H9 (cell line): ENCODE results near the gene NMUR1. TPM values are rescaled to one million over a fixed set of nuclear protein-coding genes. Genes with fewer than 3 reads are reported as not detected.

Experiments used
- DNase-seq: peaks from one replicate; pipeline ENCODE4 v3.0.0-alpha.2; 2017
- H2AFZ ChIP-seq: one replicate; pipeline ENCODE4 v1.6.1; 2013; ENCODE audit warnings: mild to moderate bottlenecking, low read length, control low read depth, moderate library complexity
- H2AK5ac ChIP-seq: 2 replicates; pipeline ENCODE4 v1.6.1; 2013; ENCODE audit warnings: low read length, control low read depth, mixed read lengths; ENCODE audit not compliant: insufficient read length
- H2BK120ac ChIP-seq: one replicate; pipeline ENCODE4 v1.6.1; 2013; ENCODE audit warnings: low read depth, mild to moderate bottlenecking, low read length, control low read depth, inconsistent platforms; ENCODE audit not compliant: poor library complexity, severe bottlenecking
- H2BK12ac ChIP-seq: 2 replicates; pipeline ENCODE4 v1.6.1; 2013; ENCODE audit warnings: low read length, control low read depth, mixed read lengths, low read depth; ENCODE audit not compliant: insufficient read length
- H2BK15ac ChIP-seq: 2 replicates; pipeline ENCODE4 v1.6.1; 2013; ENCODE audit warnings: low read depth, low read length, control low read depth
- H2BK20ac ChIP-seq: one replicate; pipeline ENCODE4 v1.6.1; 2013; ENCODE audit warnings: low read depth, mild to moderate bottlenecking, low read length, control low read depth, inconsistent platforms; ENCODE audit not compliant: poor library complexity, severe bottlenecking
- H2BK5ac ChIP-seq: 2 replicates; pipeline ENCODE4 v1.6.1; 2013; ENCODE audit warnings: low read length, control low read depth, mixed read lengths; ENCODE audit not compliant: insufficient read length
- H3K14ac ChIP-seq: 2 replicates; pipeline ENCODE4 v1.6.1; 2013; ENCODE audit warnings: low read length, control low read depth; ENCODE audit not compliant: insufficient read depth
- H3K18ac ChIP-seq: 2 replicates; pipeline ENCODE4 v1.6.1; 2013; ENCODE audit warnings: low read depth, mild to moderate bottlenecking, mixed read lengths, low read length, control low read depth; ENCODE audit not compliant: insufficient read length
- H3K23ac ChIP-seq: 2 replicates; pipeline ENCODE4 v1.6.1; 2013; ENCODE audit warnings: low read length, control low read depth, mixed read lengths, low read depth; ENCODE audit not compliant: insufficient read length
- H3K23me2 ChIP-seq: 2 replicates; pipeline ENCODE4 v1.6.1; 2013; ENCODE audit warnings: low read depth, mild to moderate bottlenecking, mixed read lengths, low read length, control low read depth; ENCODE audit not compliant: insufficient read length, poor library complexity, severe bottlenecking
- H3K27ac ChIP-seq: 2 replicates; pipeline ENCODE4 v1.5.1; 2013; ENCODE audit warnings: low read length, control low read depth, mixed read lengths, low read depth; ENCODE audit not compliant: insufficient read length
- H3K27me3 ChIP-seq: 2 replicates; pipeline ENCODE4 v1.6.1; 2013; ENCODE audit warnings: low read length, control low read depth, inconsistent platforms; ENCODE audit not compliant: insufficient read depth
- H3K4ac ChIP-seq: 2 replicates; pipeline ENCODE4 v1.6.1; 2013; ENCODE audit warnings: low read depth, mild to moderate bottlenecking, control low read depth, inconsistent platforms, low read length, moderate library complexity
- H3K4me1 ChIP-seq: 2 replicates; pipeline ENCODE4 v1.6.1; 2013; ENCODE audit warnings: low read length, control low read depth, inconsistent platforms; ENCODE audit not compliant: insufficient read depth
- H3K4me2 ChIP-seq: 2 replicates; pipeline ENCODE4 v1.6.1; 2013; ENCODE audit warnings: low read length, control low read depth, mixed read lengths; ENCODE audit not compliant: insufficient read length, insufficient read depth
- H3K56ac ChIP-seq: 2 replicates; pipeline ENCODE4 v1.6.1; 2013; ENCODE audit warnings: low read depth, mild to moderate bottlenecking, mixed read lengths, low read length, control low read depth; ENCODE audit not compliant: insufficient read length
- H3K79me1 ChIP-seq: 2 replicates; pipeline ENCODE4 v1.6.1; 2013; ENCODE audit warnings: low read depth, mild to moderate bottlenecking, moderate library complexity, low read length, control low read depth, inconsistent platforms; ENCODE audit not compliant: insufficient read depth, poor library complexity, severe bottlenecking
- H3K79me2 ChIP-seq: 2 replicates; pipeline ENCODE4 v1.6.1; 2013; ENCODE audit warnings: low read length, control low read depth, inconsistent platforms; ENCODE audit not compliant: insufficient read depth
- H3K9ac ChIP-seq: 2 replicates; pipeline ENCODE4 v1.6.1; 2013; ENCODE audit warnings: low read length, control low read depth, mixed read lengths; ENCODE audit not compliant: insufficient read length; ENCODE audit errors: extremely low read depth
- H3K9me3 ChIP-seq: one replicate; pipeline ENCODE4 v1.6.1; 2013; ENCODE audit warnings: low read depth, low read length, inconsistent platforms; ENCODE audit not compliant: control insufficient read depth
- H3T11ph ChIP-seq: one replicate; pipeline ENCODE4 v1.6.1; 2013; ENCODE audit warnings: mild to moderate bottlenecking, low read length, control low read depth, inconsistent platforms
- H4K20me1 ChIP-seq: one replicate; pipeline ENCODE4 v1.6.1; 2013; ENCODE audit not compliant: control insufficient read depth, insufficient read length, insufficient read depth
- H4K5ac ChIP-seq: 2 replicates; pipeline ENCODE4 v1.6.1; 2013; ENCODE audit warnings: low read depth, mild to moderate bottlenecking, mixed read lengths, low read length, control low read depth; ENCODE audit not compliant: insufficient read length
- H4K8ac ChIP-seq: replicated peaks from 2 replicates; pipeline ENCODE4 v1.6.1; 2013; ENCODE audit warnings: low read length, control low read depth, mixed read lengths, low read depth; ENCODE audit not compliant: insufficient read length
- H4K91ac ChIP-seq: 2 replicates; pipeline ENCODE4 v1.6.1; 2013; ENCODE audit warnings: low read depth, mild to moderate bottlenecking, moderate library complexity, mixed read lengths, low read length, control low read depth; ENCODE audit not compliant: insufficient read length
- H3K27ac Mint-ChIP-seq, 3 experiments: 2 replicates in 2 of 3; 3 replicates in 1 of 3; pipeline ENCODE4 v1.8.0; 2020 to 2021; ENCODE audit warnings: mixed read lengths in 3 of 3, mild to moderate bottlenecking in 1 of 3, moderate library complexity in 1 of 3
- H3K27me3 Mint-ChIP-seq: 2 replicates; pipeline ENCODE4 v1.8.0; 2021; ENCODE audit warnings: low read depth, mild to moderate bottlenecking, moderate library complexity, mixed read lengths
- H3K36me3 Mint-ChIP-seq, 3 experiments: 2 replicates in 2 of 3; 3 replicates in 1 of 3; pipeline ENCODE4 v1.8.0; 2020 to 2021; ENCODE audit warnings: low read depth in 3 of 3, mixed read lengths in 3 of 3; ENCODE audit not compliant: insufficient read depth in 1 of 3
- H3K4me1 Mint-ChIP-seq, 2 experiments: 2 replicates each; pipeline ENCODE4 v1.8.0; 2020; ENCODE audit warnings: mixed read lengths in 2 of 2
- H3K4me3 Mint-ChIP-seq, 2 experiments: 2 replicates in 1 of 2; 3 replicates in 1 of 2; pipeline ENCODE4 v1.8.0; 2020 to 2021; ENCODE audit warnings: mild to moderate bottlenecking in 2 of 2, mixed read lengths in 2 of 2, moderate library complexity in 1 of 2
- H3K9me3 Mint-ChIP-seq, 2 experiments: 2 replicates in 1 of 2; 3 replicates in 1 of 2; pipeline ENCODE4 v1.8.0; 2020; ENCODE audit warnings: mild to moderate bottlenecking in 2 of 2, mixed read lengths in 2 of 2, moderate library complexity in 1 of 2
- WGBS: extraction: QIAGEN DNeasy Blood & Tissue Kit; methylation state at CpG from one replicate; pipeline ENCODE4 v1.1.7; 2013; ENCODE audit warnings: missing lambda C conversion rate, low lambda C conversion rate, mixed read lengths; ENCODE audit not compliant: insufficient read length; ENCODE audit errors: extremely low coverage; 5-methylcytosine and 5-hydroxymethylcytosine counted together
- total RNA-seq: library from RNA; stranded (reverse); gene quantifications from 2 replicates; pipeline ENCODE4 v1.2.1, GENCODE V29; 2021
- TF ChIP-seq, protein P1 (sequence below): fragments of 200-600 bp; sonication (generic); conservative IDR thresholded peaks from 3 replicates; pipeline ENCODE4 v1.8.0; 2021; ENCODE audit warnings: antibody characterized with exemption, mild to moderate bottlenecking

The NMUR1 gene
- total RNA-seq, 1 experiment from 2014 or later: 0.20 TPM

GRCh38 chr2:231518771-231519170 lies 11.5 kb downstream of the NMUR1 start:
- no peak overlapping the region for H3K9ac ChIP-seq
- no peak for DNase-seq
- H4K91ac ChIP-seq: no peak overlapping the region
- H3T11ph ChIP-seq: no peak overlapping the region
- no peak overlapping the region for H4K5ac ChIP-seq
- no peak overlapping the region for H2AK5ac ChIP-seq
- H4K20me1 ChIP-seq: no peaks in the 10 kb centered on the region
- WGBS: no CpG with 5 or more reads among the region's 5 CpGs
- Mint-ChIP-seq H3K36me3 (no peaks in the 10 kb centered on the region; a peak in 2 of 7 replicates), H3K9me3 (no peaks in the 10 kb centered on the region), H3K4me1 (peaks cover 13 to 16% of the 10 kb centered on the region in 2 experiments; a peak in 3 of 4 replicates), H3K4me3 (no peak overlapping the region), H3K27ac (no peak overlapping the region), H3K27me3 (peaks cover 5% of the 10 kb centered on the region)
- no peak overlapping the region for H3K4ac ChIP-seq
- H3K4me1 ChIP-seq: no peaks in the 10 kb centered on the region
- no peak overlapping the region for H3K4me2 ChIP-seq
- H3K23me2 ChIP-seq: peaks cover 3% of the 10 kb centered on the region
- TF ChIP-seq, protein P1, sequence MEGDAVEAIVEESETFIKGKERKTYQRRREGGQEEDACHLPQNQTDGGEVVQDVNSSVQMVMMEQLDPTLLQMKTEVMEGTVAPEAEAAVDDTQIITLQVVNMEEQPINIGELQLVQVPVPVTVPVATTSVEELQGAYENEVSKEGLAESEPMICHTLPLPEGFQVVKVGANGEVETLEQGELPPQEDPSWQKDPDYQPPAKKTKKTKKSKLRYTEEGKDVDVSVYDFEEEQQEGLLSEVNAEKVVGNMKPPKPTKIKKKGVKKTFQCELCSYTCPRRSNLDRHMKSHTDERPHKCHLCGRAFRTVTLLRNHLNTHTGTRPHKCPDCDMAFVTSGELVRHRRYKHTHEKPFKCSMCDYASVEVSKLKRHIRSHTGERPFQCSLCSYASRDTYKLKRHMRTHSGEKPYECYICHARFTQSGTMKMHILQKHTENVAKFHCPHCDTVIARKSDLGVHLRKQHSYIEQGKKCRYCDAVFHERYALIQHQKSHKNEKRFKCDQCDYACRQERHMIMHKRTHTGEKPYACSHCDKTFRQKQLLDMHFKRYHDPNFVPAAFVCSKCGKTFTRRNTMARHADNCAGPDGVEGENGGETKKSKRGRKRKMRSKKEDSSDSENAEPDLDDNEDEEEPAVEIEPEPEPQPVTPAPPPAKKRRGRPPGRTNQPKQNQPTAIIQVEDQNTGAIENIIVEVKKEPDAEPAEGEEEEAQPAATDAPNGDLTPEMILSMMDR: no peak
- H3K27me3 ChIP-seq: no peaks in the 10 kb centered on the region
- no peak overlapping the region for H2AFZ ChIP-seq
- no peaks in the 10 kb centered on the region for H3K9me3 ChIP-seq
- no peak overlapping the region for H3K14ac ChIP-seq
- H3K79me1 ChIP-seq: no peaks in the 10 kb centered on the region
- no peak overlapping the region for H2BK5ac ChIP-seq
- no peak overlapping the region for H3K18ac ChIP-seq
- no peak overlapping the region for H3K23ac ChIP-seq
- H2BK15ac ChIP-seq: no peak overlapping the region
- H2BK12ac ChIP-seq: no peak overlapping the region
- no peaks in the 10 kb centered on the region for H3K79me2 ChIP-seq
- no peak overlapping the region for H2BK120ac ChIP-seq
- H3K56ac ChIP-seq: no peak overlapping the region
- H3K27ac ChIP-seq: no peak overlapping the region
- no peak overlapping the region for H2BK20ac ChIP-seq
- H4K8ac ChIP-seq: no peak overlapping the region
